SHP77 (cell line): ENCODE measurements around the gene IER2.
A peak's percentile ranks its signal among the peaks of the same experiment; 100 is the strongest.

ENCODE experiments used
- DNase-seq, 2 experiments: peaks; one replicate each; lab custom pipeline; 2025; lab: John Stamatoyannopoulos, UW

Gene IER2

GRCh38 chr19:13118424-13119193 lies 31.6 kb upstream of the IER2 start:
- DNase-seq: peak in 1 of 2 experiments; percentile 38

DNA sequence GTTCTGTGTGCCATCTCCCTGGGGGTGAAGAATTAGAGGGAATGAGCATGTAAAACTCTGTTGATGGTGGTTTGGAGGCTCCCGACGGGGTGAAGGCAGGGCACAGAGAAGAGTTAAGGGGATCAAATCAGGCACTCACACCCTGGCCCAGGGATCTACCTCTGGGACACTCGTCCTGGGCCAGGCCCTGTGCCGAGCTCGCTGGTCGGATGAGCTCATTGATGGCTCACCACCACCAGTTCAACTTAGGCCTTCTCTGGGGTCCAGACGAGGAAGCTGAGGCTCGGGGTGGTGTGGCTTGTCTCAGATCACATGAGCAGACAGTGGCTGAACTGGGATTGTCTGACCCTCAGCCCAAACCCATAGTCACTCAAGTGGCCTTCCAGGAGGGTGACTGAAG lies 30.6 kb upstream of the IER2 start:
- no peak for DNase-seq

DNA sequence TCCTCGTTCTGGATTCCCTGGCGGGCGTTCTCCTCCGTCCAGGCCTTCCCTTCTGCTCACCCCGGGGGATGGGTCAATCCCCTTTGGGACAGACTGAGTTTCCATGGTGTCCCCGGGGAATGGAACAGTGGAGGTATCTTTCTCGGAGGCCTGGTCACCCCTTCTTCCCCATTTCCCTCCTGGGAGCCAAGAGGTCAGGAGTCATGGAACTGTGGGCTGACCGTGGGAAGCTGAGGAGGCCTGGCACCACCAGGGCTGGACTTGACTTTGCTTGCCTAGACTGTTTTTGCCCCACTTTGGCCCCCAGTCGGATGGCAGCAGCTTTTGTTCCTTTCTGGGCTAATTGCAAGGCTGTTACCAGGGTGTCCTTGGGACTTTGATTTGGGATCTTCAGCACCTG lies 30.2 kb upstream of the IER2 start:
- DNase-seq: no peak

DNA sequence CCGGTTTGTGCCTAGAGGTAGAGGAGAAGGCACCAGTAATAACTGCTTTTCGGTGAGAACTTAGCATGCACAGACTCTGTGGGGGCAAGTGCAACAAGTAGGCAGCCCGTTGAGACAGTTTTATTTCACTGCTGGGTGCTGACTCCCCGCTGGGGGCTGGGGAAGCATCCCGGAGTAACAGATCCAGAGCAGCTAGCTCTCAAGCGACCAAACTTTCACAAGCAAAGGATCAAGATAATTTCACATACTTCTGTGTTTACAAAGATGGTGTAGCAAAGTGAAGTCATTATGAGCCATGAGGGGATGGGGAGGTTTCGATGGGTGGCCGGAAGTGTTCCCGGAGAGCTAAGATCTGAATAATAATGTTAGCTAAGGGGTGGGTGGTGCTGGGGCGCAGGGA lies 29.4 kb upstream of the IER2 start:
- DNase-seq: no peak

GRCh38 chr19:13121551-13122274 lies 28.5 kb upstream of the IER2 start:
- no peak for DNase-seq

- no peak for DNase-seq
Observed at GRCh38 chr19:13122275-13122878, 27.8 kb upstream of the IER2 start.

GRCh38 chr19:13122980-13123957 lies 26.9 kb upstream of the IER2 start:
- no peak for DNase-seq

GRCh38 chr19:13127051-13127450 lies 23.2 kb upstream of the IER2 start:
- no peak for DNase-seq

DNA sequence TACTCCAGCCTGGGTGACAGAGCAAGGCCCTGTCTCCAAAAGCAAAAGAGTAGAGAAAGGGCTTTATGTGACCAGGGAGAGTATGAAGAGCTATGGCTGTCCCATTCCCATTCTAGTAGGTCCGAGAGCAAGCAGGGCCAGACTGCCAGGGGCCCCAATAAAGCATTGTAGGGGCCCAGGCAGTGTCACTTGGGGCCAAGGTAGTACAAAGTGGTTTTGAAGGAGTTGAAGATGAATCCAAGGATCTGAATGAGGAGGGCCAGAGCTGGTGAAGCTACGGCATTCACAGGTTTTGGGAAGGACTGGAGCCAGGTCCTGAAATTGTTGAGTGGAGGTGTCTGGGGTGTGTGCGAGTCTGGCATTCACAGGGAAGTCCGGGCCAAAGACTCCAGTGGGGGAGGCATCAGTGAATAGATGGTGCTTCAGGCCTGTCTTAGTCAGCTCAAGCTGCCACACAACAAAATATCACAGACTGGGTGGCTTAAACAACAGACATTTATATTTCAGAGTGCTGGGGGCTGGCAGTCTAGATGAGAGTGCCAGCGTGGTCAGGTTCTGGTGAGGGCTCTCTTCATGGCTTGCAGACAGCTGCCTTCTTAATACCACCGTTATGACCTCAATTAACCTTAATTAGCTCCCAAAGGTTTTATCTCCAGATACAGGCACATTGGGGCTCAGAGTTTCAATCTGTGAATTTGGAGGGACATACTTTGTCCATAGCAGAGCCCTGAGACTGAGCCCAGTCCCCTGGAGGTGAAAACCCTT lies 22.2 kb upstream of the IER2 start:
- DNase-seq: no peak

- DNase-seq: no peak
Observed at GRCh38 chr19:13128583-13128982, 21.6 kb upstream of the IER2 start.

- no peak for DNase-seq
Observed at GRCh38 chr19:13129384-13129783, 20.8 kb upstream of the IER2 start.

GRCh38 chr19:13130886-13131490 lies 19.2 kb upstream of the IER2 start:
- DNase-seq: no peak

DNA sequence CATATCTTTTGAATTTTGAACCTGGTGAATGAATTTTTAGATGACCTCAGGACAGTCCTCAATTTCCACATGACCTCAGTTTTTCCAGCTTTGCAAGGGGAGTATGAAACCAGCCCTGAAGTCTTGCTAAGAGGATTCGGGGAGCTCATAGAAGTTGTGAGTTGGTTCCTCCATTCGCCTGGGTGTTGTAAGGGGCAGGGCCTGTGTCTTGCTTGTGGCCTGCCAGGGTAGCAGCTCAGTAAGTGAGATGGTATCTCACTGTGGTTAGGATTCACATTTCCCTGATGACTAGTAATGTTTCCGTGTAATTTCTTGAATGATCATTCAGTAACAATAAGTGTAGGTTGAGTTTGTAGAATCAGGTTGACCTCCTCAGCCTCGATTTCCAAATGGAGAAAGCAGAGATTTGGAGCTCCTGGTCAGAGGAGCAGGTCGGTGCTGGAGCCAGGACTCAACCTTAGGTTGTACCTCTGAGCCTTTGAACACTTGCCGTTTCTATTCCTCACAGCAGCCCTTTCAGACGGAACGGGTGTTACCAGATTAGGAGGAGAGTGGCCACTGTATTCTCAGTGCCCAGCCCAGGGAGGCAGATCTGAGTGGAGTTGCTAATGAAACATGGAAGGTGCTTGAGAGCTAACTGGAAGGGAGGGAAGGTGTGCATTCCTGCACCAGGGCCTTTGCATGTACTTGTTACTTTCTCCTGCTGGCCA lies 17.6 kb upstream of the IER2 start:
- DNase-seq: no peak

DNA sequence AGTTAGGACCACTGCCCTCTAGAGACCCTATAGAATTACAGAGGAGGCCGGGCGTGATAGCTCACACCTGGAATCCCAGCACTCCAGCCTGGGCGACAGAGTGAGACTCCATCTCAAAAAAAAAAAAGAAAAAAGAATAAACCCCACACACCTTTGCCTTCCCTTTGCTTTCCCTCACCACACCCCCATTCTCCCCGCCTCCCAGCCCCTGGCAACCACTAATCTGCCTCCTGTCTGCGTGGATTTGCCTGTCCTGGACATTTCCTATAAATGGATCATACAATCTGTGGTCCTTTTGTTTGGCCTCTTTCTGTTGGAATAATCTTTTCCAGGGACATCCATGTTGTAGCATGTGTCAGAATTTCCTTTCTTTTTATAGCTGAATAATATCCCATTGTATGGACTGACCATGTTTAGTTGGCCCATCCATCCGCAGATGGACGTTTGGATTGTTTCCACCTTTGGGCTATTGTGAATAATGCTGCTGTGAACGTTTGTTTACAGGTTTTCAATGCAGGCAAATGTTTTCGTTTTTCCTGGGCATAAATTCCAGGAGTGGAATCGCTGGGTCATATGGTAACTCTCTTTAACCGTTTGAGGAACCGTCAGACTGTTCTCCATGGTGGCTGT lies 16.9 kb upstream of the IER2 start:
- no peak for DNase-seq

GRCh38 chr19:13134626-13135025 lies 15.6 kb upstream of the IER2 start:
- DNase-seq: no peak

- no peak for DNase-seq
Observed at GRCh38 chr19:13135068-13136062, 14.8 kb upstream of the IER2 start.

GRCh38 chr19:13137290-13137794 lies 12.9 kb upstream of the IER2 start:
- DNase-seq: no peak
